Measurements from ENCODE around the gene MTERF4. TPM values are rescaled to one million over a fixed set of nuclear protein-coding genes. Genes with fewer than 3 reads are reported as not detected.

The MTERF4 gene
- total RNA-seq, 1 donor from 2014 or later: 50.2 TPM

- Histone ChIP-seq H3K27me3 (no peaks in the 10 kb centered on the region), H3K4me3 (no peak overlapping the region), H3K9me3 (no peaks in the 10 kb centered on the region), H3K36me3 (no peaks in the 10 kb centered on the region), H3K27ac (no peak overlapping the region), H3K4me1 (no peaks in the 10 kb centered on the region)
- no peak for DNase-seq (ENCODE audit: low spot score in 2 of 2)
- TF ChIP-seq, protein P1, sequence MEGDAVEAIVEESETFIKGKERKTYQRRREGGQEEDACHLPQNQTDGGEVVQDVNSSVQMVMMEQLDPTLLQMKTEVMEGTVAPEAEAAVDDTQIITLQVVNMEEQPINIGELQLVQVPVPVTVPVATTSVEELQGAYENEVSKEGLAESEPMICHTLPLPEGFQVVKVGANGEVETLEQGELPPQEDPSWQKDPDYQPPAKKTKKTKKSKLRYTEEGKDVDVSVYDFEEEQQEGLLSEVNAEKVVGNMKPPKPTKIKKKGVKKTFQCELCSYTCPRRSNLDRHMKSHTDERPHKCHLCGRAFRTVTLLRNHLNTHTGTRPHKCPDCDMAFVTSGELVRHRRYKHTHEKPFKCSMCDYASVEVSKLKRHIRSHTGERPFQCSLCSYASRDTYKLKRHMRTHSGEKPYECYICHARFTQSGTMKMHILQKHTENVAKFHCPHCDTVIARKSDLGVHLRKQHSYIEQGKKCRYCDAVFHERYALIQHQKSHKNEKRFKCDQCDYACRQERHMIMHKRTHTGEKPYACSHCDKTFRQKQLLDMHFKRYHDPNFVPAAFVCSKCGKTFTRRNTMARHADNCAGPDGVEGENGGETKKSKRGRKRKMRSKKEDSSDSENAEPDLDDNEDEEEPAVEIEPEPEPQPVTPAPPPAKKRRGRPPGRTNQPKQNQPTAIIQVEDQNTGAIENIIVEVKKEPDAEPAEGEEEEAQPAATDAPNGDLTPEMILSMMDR (IDR thresholded peaks at IDR 0.05): no peak
- intact Hi-C loops (cut with DNase I): no loop called here
Observed at GRCh38 chr2:241128266-241128665, 26.2 kb upstream of the MTERF4 start.

DNA sequence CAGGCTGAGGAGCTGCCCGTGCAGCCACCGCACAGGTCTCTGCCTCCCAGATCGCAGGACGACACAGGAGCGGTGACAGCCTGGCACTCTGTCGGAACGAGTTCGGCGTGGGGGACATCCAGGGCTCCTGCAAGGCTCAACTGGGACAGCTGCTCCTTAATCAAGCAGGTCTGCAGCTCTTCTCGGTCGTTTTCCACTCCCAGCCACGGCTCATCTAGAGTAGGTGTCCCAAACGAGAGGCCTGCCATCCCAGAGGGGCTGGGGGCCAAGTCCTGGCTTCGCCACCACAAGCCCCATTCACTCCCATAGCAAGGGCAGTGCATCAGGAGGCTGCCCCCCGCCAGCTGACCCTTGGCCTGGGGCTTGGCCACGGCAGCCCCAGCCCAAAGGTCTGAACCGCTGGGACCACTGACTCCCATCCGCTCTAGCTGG, 24.7 kb upstream of the MTERF4 start:
- H3K27ac ChIP-seq: no peak overlapping the region
- no peaks in the 10 kb centered on the region for H3K4me1 ChIP-seq
- no peaks in the 10 kb centered on the region for H3K27me3 ChIP-seq
- TF ChIP-seq, protein P1 (IDR thresholded peaks at IDR 0.05): no peak
- no peak for DNase-seq (ENCODE audit: low spot score in 2 of 2)
- H3K9me3 ChIP-seq: no peaks in the 10 kb centered on the region
- intact Hi-C loops (cut with DNase I): no loop called here
- no peaks in the 10 kb centered on the region for H3K36me3 ChIP-seq
- no peak overlapping the region for H3K4me3 ChIP-seq

DNA sequence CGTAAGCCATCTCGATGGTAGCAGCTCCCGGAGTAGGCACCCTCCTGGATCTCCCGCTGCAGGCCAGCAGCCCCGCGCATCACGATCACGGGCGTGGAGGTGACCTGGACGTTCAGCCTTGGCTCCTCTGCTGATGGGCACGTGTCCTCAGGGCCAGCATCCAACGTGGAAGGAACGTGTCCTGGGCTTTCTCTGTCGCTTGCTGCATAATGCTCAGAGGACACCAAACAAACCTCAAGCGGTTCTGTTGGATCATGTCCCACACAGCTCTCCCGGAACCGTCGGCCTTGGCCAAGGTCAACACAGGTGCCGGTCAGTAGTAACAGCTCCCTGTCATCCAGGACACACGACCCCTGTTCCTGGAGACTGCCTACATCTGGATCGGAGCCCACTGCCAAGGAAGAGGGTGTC, 24.1 kb upstream of the MTERF4 start:
- DNase-seq (ENCODE audit: low spot score in 2 of 2): no peak
- intact Hi-C loops (cut with DNase I): no loop called here

GRCh38 chr2:241125626-241126025, 23.5 kb upstream of the MTERF4 start:
- intact Hi-C loops (cut with DNase I): no loop called here
- Histone ChIP-seq H3K4me1 (no peaks in the 10 kb centered on the region), H3K27me3 (no peaks in the 10 kb centered on the region), H3K9me3 (no peaks in the 10 kb centered on the region), H3K36me3 (no peaks in the 10 kb centered on the region), H3K4me3 (no peak overlapping the region), H3K27ac (no peak overlapping the region)
- TF ChIP-seq, protein P1 (IDR thresholded peaks at IDR 0.05): no peak
- DNase-seq (ENCODE audit: low spot score in 2 of 2): no peak

More for the DNA sequence above, 24.1 kb upstream of the MTERF4 start:
- Histone ChIP-seq H3K27me3 (no peaks in the 10 kb centered on the region), H3K4me1 (no peaks in the 10 kb centered on the region), H3K9me3 (no peaks in the 10 kb centered on the region), H3K4me3 (no peak overlapping the region), H3K36me3 (no peaks in the 10 kb centered on the region), H3K27ac (no peak overlapping the region)
- TF ChIP-seq, protein P1 (IDR thresholded peaks at IDR 0.05): no peak

- no peak overlapping the region for H3K4me3 ChIP-seq
- intact Hi-C loops (cut with DNase I): no loop called here
- no peaks in the 10 kb centered on the region for H3K4me1 ChIP-seq
- no peak overlapping the region for H3K27ac ChIP-seq
- H3K27me3 ChIP-seq: no peaks in the 10 kb centered on the region
- no peak for DNase-seq (ENCODE audit: low spot score in 2 of 2)
- TF ChIP-seq, protein P1 (IDR thresholded peaks at IDR 0.05): no peak
- H3K36me3 ChIP-seq: no peaks in the 10 kb centered on the region
- no peaks in the 10 kb centered on the region for H3K9me3 ChIP-seq
Observed at GRCh38 chr2:241123816-241124536, 21.9 kb upstream of the MTERF4 start.
